Hepatocyte (in vitro differentiated cells): ENCODE results near the gene POP5.

Experiments used
- CTCF ChIP-seq: fragments of 200-600 bp; sonication (generic); IDR thresholded peaks from 2 replicates; pipeline ENCODE4 v1.5.1; 2016; ENCODE audit warnings: antibody characterized with exemption, mild to moderate bottlenecking; ENCODE audit not compliant: poor library complexity
- EZH2 ChIP-seq: fragments of 200-600 bp; sonication (generic); IDR thresholded peaks from 2 replicates; pipeline ENCODE4 v1.6.1; 2016; ENCODE audit warnings: antibody characterized with exemption, mild to moderate bottlenecking, borderline replicate concordance
- EZH2phosphoT487 ChIP-seq: fragments of 200-600 bp; sonication (generic); IDR thresholded peaks from one replicate; pipeline ENCODE4 v1.6.1; 2018; ENCODE audit warnings: antibody characterized with exemption, mild to moderate bottlenecking, low read depth, moderate library complexity; ENCODE audit not compliant: unreplicated experiment, severe bottlenecking

GRCh38 chr12:120540445-120540844, 40.8 kb downstream of the POP5 start:
- TF ChIP-seq CTCF, result no peak
- no peak for TF ChIP-seq EZH2
- no peak for TF ChIP-seq EZH2phosphoT487
